T-helper 2 cell treated with Interferon-gamma antibody and Interleukin-4, amounts not matched to agents 5 μg/mL and 100 μg/mL, for 36 hours (primary cell): ENCODE measurements around the gene JMJD1C.

ENCODE experiments used
- DNase-seq: peaks from one replicate; pipeline ENCODE4 v3.0.0; 2021; ENCODE audit warnings: low spot score
- H3K27ac Mint-ChIP-seq: one replicate; pipeline ENCODE4 v1.8.0; 2021; ENCODE audit warnings: mild to moderate bottlenecking, mixed read lengths
- H3K27me3 Mint-ChIP-seq: one replicate; pipeline ENCODE4 v1.8.0; 2021; ENCODE audit warnings: low read depth, mixed read lengths
- H3K36me3 Mint-ChIP-seq: one replicate; pipeline ENCODE4 v1.8.0; 2021; ENCODE audit warnings: low read depth, mixed read lengths
- H3K4me1 Mint-ChIP-seq: one replicate; pipeline ENCODE4 v1.8.0; 2021; ENCODE audit warnings: low read depth, mixed read lengths
- H3K4me3 Mint-ChIP-seq: one replicate; pipeline ENCODE4 v1.8.0; 2022; ENCODE audit warnings: mild to moderate bottlenecking, moderate library complexity, mixed read lengths
- H3K9me3 Mint-ChIP-seq: one replicate; pipeline ENCODE4 v1.8.0; 2021; ENCODE audit warnings: mixed read lengths

Gene JMJD1C

DNA sequence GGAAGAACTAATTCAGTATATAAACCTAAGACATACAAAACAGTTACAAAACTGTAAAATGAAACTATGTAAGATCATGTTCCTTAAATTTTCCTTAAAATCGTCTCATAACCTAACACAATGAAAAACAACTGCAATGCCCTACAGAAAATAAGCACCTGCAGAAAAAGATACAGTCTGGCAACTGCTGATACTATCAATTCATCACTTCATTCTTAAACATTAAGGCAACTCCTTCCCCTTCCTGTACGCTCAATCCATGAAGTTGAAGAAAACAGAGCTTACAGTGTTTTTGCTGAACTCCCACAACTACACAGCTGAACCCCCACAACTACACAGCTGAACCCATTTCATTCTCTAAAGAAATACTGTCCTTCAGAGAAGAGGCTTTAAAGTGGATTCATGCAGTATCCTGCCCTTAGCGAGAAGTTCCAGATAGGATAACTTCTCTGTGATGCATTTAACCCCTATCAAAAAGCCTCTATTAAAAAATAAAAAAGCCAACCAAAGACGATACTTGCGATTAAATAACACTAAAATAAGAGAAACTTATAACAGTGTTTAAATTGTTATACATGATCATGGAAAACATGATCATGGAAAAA lies 50.0 kb downstream of the JMJD1C start:
- no peak overlapping the region for H3K27ac Mint-ChIP-seq
- DNase-seq: no peak
- peaks cover 10% of the 10 kb centered on the region for H3K4me1 Mint-ChIP-seq
- H3K36me3 Mint-ChIP-seq: no peaks in the 10 kb centered on the region
- H3K4me3 Mint-ChIP-seq: no peak overlapping the region
- no peaks in the 10 kb centered on the region for H3K9me3 Mint-ChIP-seq
- H3K27me3 Mint-ChIP-seq: no peaks in the 10 kb centered on the region

GRCh38 chr10:63414481-63415260 lies 51.1 kb downstream of the JMJD1C start:
- no peaks in the 10 kb centered on the region for H3K9me3 Mint-ChIP-seq
- no peak overlapping the region for H3K4me3 Mint-ChIP-seq
- peaks cover 10% of the 10 kb centered on the region for H3K4me1 Mint-ChIP-seq
- no peaks in the 10 kb centered on the region for H3K36me3 Mint-ChIP-seq
- no peaks in the 10 kb centered on the region for H3K27me3 Mint-ChIP-seq
- no peak for DNase-seq
- no peak overlapping the region for H3K27ac Mint-ChIP-seq

DNA sequence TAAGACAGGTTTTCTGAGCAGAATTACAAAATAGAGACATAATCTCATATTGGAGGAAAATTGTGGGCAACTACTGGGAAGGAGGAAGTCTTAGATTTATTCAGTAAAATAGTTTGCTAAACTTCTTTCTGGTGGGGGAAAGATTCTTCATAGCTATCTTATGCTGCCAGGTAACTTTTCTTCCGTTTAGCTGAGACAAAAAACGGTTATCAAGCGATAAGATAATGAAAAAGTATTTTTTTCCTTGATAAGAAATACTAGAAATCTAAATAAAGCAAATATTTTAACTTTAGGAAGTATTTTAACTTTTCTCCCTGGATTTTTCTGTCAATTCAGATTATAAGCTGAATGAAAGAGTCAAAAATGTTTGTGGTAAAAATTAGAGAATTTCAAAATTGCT lies 52.3 kb downstream of the JMJD1C start:
- Mint-ChIP-seq H3K4me3 (no peak overlapping the region), H3K27me3 (no peaks in the 10 kb centered on the region), H3K4me1 (peaks cover 12% of the 10 kb centered on the region), H3K27ac (no peak overlapping the region), H3K36me3 (no peaks in the 10 kb centered on the region), H3K9me3 (no peaks in the 10 kb centered on the region)
- no peak for DNase-seq

- DNase-seq: no peak
- Mint-ChIP-seq H3K4me1 (peaks cover 12% of the 10 kb centered on the region), H3K27ac (no peak overlapping the region), H3K4me3 (no peak overlapping the region), H3K9me3 (no peaks in the 10 kb centered on the region), H3K36me3 (no peaks in the 10 kb centered on the region), H3K27me3 (no peaks in the 10 kb centered on the region)
Observed at GRCh38 chr10:63412304-63412703, 53.5 kb downstream of the JMJD1C start.

GRCh38 chr10:63410633-63411032 lies 55.1 kb downstream of the JMJD1C start:
- Mint-ChIP-seq H3K9me3 (no peaks in the 10 kb centered on the region), H3K36me3 (no peaks in the 10 kb centered on the region), H3K27ac (no peak overlapping the region), H3K27me3 (no peaks in the 10 kb centered on the region), H3K4me1 (peaks cover 7% of the 10 kb centered on the region), H3K4me3 (no peak overlapping the region)
- no peak for DNase-seq

- DNase-seq: no peak
- Mint-ChIP-seq H3K27me3 (no peaks in the 10 kb centered on the region), H3K36me3 (no peaks in the 10 kb centered on the region), H3K27ac (no peak overlapping the region), H3K4me3 (no peak overlapping the region), H3K9me3 (no peaks in the 10 kb centered on the region), H3K4me1 (peaks cover 5% of the 10 kb centered on the region)
Observed at GRCh38 chr10:63409465-63410027, 56.2 kb downstream of the JMJD1C start.

- DNase-seq: no peak
Observed at GRCh38 chr10:63407136-63407662, 58.6 kb downstream of the JMJD1C start.

GRCh38 chr10:63396133-63396761 lies 69.5 kb downstream of the JMJD1C start:
- DNase-seq: no peak
- Mint-ChIP-seq H3K27me3 (no peaks in the 10 kb centered on the region), H3K36me3 (peaks cover 11% of the 10 kb centered on the region), H3K27ac (no peak overlapping the region), H3K4me3 (no peak overlapping the region), H3K4me1 (peaks cover 11% of the 10 kb centered on the region), H3K9me3 (peaks cover 4% of the 10 kb centered on the region)

More at GRCh38 chr10:63407136-63407662, 58.6 kb downstream of the JMJD1C start:
- Mint-ChIP-seq H3K4me1 (peaks cover 5% of the 10 kb centered on the region), H3K9me3 (no peaks in the 10 kb centered on the region), H3K27ac (no peak overlapping the region), H3K4me3 (no peak overlapping the region), H3K27me3 (no peaks in the 10 kb centered on the region), H3K36me3 (no peaks in the 10 kb centered on the region)

GRCh38 chr10:63393050-63393449 lies 72.7 kb downstream of the JMJD1C start:
- peaks cover 20% of the 10 kb centered on the region for H3K4me1 Mint-ChIP-seq
- H3K36me3 Mint-ChIP-seq: peaks cover 22% of the 10 kb centered on the region
- peaks cover 14% of the 10 kb centered on the region for H3K9me3 Mint-ChIP-seq

DNA sequence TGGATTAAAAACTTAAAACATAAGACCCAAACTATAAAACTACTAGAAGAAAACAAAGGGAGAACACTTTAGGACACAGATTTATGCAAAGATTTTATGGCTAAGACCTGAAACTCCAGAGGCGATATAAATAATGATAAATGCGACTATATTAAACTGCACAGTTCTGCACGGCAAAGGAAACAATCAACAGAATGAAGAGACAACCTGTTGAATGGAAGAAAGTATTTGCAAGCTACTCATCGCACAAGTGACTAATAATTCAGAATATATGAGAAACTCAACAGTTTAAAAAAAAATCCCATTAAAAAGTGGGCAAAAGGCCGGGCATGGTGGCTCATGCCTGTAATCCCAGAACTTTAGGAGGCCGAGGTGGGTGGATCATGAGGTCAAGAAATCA lies 73.6 kb downstream of the JMJD1C start:
- H3K36me3 Mint-ChIP-seq: peaks cover 23% of the 10 kb centered on the region
- H3K4me1 Mint-ChIP-seq: peaks cover 25% of the 10 kb centered on the region
- no peaks in the 10 kb centered on the region for H3K27me3 Mint-ChIP-seq
- DNase-seq: no peak
- no peak overlapping the region for H3K27ac Mint-ChIP-seq
- H3K4me3 Mint-ChIP-seq: no peak overlapping the region
- H3K9me3 Mint-ChIP-seq: peaks cover 14% of the 10 kb centered on the region

More at GRCh38 chr10:63393050-63393449, 72.7 kb downstream of the JMJD1C start:
- DNase-seq: no peak
- Mint-ChIP-seq H3K4me3 (no peak overlapping the region), H3K27me3 (no peaks in the 10 kb centered on the region), H3K27ac (no peak overlapping the region)

DNA sequence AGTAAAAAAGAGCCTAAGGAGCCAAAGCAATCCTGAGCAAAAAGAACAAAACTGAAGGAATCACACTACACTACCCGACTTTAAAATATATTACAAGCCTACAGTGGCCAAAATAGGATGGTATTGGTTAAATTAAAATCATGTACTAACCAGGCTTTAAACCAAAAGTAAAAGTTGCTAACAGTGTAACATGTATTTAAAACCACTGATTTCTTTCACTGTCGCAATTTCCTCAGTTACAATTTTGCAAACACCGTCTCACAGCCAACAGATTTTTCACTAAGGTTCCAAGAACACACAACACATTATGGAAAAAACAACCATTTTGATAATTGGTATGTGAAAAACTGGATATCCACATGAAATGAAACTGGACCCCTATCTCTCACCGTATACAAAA lies 74.0 kb downstream of the JMJD1C start:
- peaks cover 28% of the 10 kb centered on the region for H3K4me1 Mint-ChIP-seq
- no peak for DNase-seq
- H3K36me3 Mint-ChIP-seq: peaks cover 23% of the 10 kb centered on the region
- peaks cover 3% of the 10 kb centered on the region for H3K27me3 Mint-ChIP-seq
- no peak overlapping the region for H3K27ac Mint-ChIP-seq
- H3K9me3 Mint-ChIP-seq: peaks cover 14% of the 10 kb centered on the region
- no peak overlapping the region for H3K4me3 Mint-ChIP-seq

DNA sequence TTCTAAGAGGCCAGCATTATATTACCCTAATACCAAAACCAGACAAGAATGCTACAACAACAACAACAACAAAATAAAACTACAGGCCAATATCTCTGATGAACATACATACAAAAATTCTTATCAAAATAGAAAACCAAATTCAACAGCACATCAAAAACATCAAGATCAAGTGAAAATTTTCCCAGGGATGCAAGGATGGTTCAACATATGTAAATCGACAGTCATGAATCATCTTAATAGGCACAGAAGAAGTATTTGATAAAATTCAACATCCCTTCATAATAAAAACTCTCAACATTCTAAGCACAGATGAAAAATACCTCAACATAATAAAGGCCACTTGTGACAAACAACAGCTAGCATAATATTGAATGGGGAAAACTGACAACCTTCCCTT lies 75.3 kb downstream of the JMJD1C start:
- peaks cover 14% of the 10 kb centered on the region for H3K9me3 Mint-ChIP-seq
- DNase-seq: no peak
- H3K4me3 Mint-ChIP-seq: no peak overlapping the region
- no peak overlapping the region for H3K27ac Mint-ChIP-seq
- H3K4me1 Mint-ChIP-seq: peaks cover 33% of the 10 kb centered on the region
- peaks cover 3% of the 10 kb centered on the region for H3K27me3 Mint-ChIP-seq
- H3K36me3 Mint-ChIP-seq: peaks cover 23% of the 10 kb centered on the region

GRCh38 chr10:63388421-63389031 lies 77.3 kb downstream of the JMJD1C start:
- Mint-ChIP-seq H3K9me3 (peaks cover 14% of the 10 kb centered on the region), H3K27me3 (peaks cover 3% of the 10 kb centered on the region), H3K4me3 (peak overlapping the region; percentile 67), H3K27ac (peak overlapping the region; percentile 41), H3K36me3 (peaks cover 23% of the 10 kb centered on the region), H3K4me1 (peaks cover 46% of the 10 kb centered on the region)
- no peak for DNase-seq
